Measurements from ENCODE around the gene ERCC2.

- TF ChIP-seq POLR2A (IDR thresholded peaks at IDR 0.05) (no peak), POLR2AphosphoS5 (IDR thresholded peaks at IDR 0.05) (no peak), CTCF (IDR thresholded peaks at IDR 0.05) (no peak)
These were observed 63.8 kb downstream of the ERCC2 start for GRCh38 chr19:45306518-45307027.
